Fibroblast of the aortic adventitia (primary cell): ENCODE data around the gene DNASE1L3. TPM values are rescaled to one million over a fixed set of nuclear protein-coding genes. Genes with fewer than 3 reads are reported as not detected.

ENCODE experiments used
- DNase-seq: peaks from one replicate; pipeline ENCODE4 v3.0.0-alpha.2; 2010; ENCODE audit warnings: low read depth
- H3K4me3 ChIP-seq: 2 replicates; pipeline ENCODE4 v1.5.1; 2011; ENCODE audit warnings: low read depth, mild to moderate bottlenecking, control low read depth, low read length, moderate library complexity
- total RNA-seq: library from RNA; depleted of rRNA; stranded (reverse); fragments of >200 nt; gene quantifications from 2 replicates; pipeline ENCODE4 v1.2.3, GENCODE V29; 2012; ENCODE audit warnings: low replicate concordance
- TF ChIP-seq, protein P1 (sequence below): IDR thresholded peaks from 2 replicates; pipeline ENCODE4 v1.5.1; 2011; ENCODE audit warnings: mild to moderate bottlenecking, low read length, control low read depth, inconsistent platforms; ENCODE audit not compliant: insufficient read depth

The DNASE1L3 gene
- total RNA-seq, 1 donor, result not detected

GRCh38 chr3:58160399-58160798 lies 50.4 kb downstream of the DNASE1L3 start:
- no peak overlapping the region for H3K4me3 ChIP-seq
- TF ChIP-seq, protein P1, sequence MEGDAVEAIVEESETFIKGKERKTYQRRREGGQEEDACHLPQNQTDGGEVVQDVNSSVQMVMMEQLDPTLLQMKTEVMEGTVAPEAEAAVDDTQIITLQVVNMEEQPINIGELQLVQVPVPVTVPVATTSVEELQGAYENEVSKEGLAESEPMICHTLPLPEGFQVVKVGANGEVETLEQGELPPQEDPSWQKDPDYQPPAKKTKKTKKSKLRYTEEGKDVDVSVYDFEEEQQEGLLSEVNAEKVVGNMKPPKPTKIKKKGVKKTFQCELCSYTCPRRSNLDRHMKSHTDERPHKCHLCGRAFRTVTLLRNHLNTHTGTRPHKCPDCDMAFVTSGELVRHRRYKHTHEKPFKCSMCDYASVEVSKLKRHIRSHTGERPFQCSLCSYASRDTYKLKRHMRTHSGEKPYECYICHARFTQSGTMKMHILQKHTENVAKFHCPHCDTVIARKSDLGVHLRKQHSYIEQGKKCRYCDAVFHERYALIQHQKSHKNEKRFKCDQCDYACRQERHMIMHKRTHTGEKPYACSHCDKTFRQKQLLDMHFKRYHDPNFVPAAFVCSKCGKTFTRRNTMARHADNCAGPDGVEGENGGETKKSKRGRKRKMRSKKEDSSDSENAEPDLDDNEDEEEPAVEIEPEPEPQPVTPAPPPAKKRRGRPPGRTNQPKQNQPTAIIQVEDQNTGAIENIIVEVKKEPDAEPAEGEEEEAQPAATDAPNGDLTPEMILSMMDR, result no peak
- DNase-seq, result no peak

- TF ChIP-seq, protein P1, result no peak
- no peak overlapping the region for H3K4me3 ChIP-seq
- no peak for DNase-seq
These were observed 52.2 kb downstream of the DNASE1L3 start for GRCh38 chr3:58158442-58159153.

- DNase-seq, result no peak
- no peak overlapping the region for H3K4me3 ChIP-seq
- TF ChIP-seq, protein P1, result no peak
These were observed 53.1 kb downstream of the DNASE1L3 start for GRCh38 chr3:58157700-58158099.

GRCh38 chr3:58155838-58156237 lies 54.9 kb downstream of the DNASE1L3 start:
- H3K4me3 ChIP-seq, result no peak overlapping the region
- TF ChIP-seq, protein P1, result no peak
- no peak for DNase-seq

GRCh38 chr3:58154626-58155449 lies 55.9 kb downstream of the DNASE1L3 start:
- H3K4me3 ChIP-seq, result no peak overlapping the region
- TF ChIP-seq, protein P1, result no peak
- no peak for DNase-seq

DNA sequence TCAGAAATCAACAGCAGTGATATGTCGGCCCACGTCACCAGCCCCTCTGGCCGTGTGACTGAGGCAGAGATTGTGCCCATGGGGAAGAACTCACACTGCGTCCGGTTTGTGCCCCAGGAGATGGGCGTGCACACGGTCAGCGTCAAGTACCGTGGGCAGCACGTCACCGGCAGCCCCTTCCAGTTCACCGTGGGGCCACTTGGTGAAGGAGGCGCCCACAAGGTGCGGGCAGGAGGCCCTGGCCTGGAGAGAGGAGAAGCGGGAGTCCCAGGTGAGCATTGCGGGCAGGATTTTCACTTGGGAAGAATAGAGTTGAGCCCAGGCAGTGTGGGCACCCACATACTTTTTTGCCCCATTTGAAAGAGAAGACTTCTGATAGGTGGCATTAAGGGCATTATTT lies 57.4 kb downstream of the DNASE1L3 start:
- no peak for DNase-seq
- no peak overlapping the region for H3K4me3 ChIP-seq
- TF ChIP-seq, protein P1, result no peak
